NB4 (cell line): ENCODE measurements around the gene PDE5A.

Experiments
- CTCF ChIP-seq: IDR thresholded peaks from one replicate; pipeline ENCODE4 v1.5.1; 2012; ENCODE audit warnings: low read depth, low read length
- MAX ChIP-seq: IDR thresholded peaks from 2 replicates; pipeline ENCODE4 v1.6.1; 2011; ENCODE audit warnings: low read depth, low read length

GRCh38 chr4:119512398-119512797 lies 116.2 kb downstream of the PDE5A start:
- TF ChIP-seq MAX (no peak), CTCF (no peak)
